Measurements from ENCODE around the gene PDHX. TPM values are rescaled to one million over a fixed set of nuclear protein-coding genes. Genes with fewer than 3 reads are reported as not detected.

The PDHX gene
- polyA plus RNA-seq, 10 donors, result 21.7 to 31.0 (median 27.2) TPM

- no peak for DNase-seq
These were observed 37.5 kb downstream of the PDHX start for GRCh38 chr11:34953955-34954354.

GRCh38 chr11:34957206-34957605 is 40.8 kb downstream of the PDHX start:
- no peak for DNase-seq

GRCh38 chr11:34957606-34958005 is 41.2 kb downstream of the PDHX start:
- DNase-seq, result no peak

GRCh38 chr11:34959770-34960169 is 43.4 kb downstream of the PDHX start:
- DNase-seq, result no peak

- DNase-seq, result no peak
These were observed 43.9 kb downstream of the PDHX start for GRCh38 chr11:34960277-34960676.

- no peak for DNase-seq
These were observed 45.6 kb downstream of the PDHX start for GRCh38 chr11:34962034-34962433.

GRCh38 chr11:34963351-34963750 is 46.9 kb downstream of the PDHX start:
- no peak for DNase-seq

GRCh38 chr11:34964610-34965331 is 48.4 kb downstream of the PDHX start:
- no peak for DNase-seq

- DNase-seq, result no peak
These were observed 52.4 kb downstream of the PDHX start for GRCh38 chr11:34968862-34969261.

- no peak for DNase-seq
These were observed 53.6 kb downstream of the PDHX start for GRCh38 chr11:34970033-34970432.

GRCh38 chr11:34970480-34970879 is 54.1 kb downstream of the PDHX start:
- DNase-seq, result no peak

GRCh38 chr11:34971928-34972327 is 55.5 kb downstream of the PDHX start:
- DNase-seq, result no peak

- DNase-seq, result no peak
These were observed 55.9 kb downstream of the PDHX start for GRCh38 chr11:34972366-34972765.

- DNase-seq, result no peak
These were observed 56.5 kb downstream of the PDHX start for GRCh38 chr11:34972892-34973291.

- DNase-seq, result no peak
These were observed 59.1 kb downstream of the PDHX start for GRCh38 chr11:34975482-34975881.

- DNase-seq, result no peak
These were observed 60.2 kb downstream of the PDHX start for GRCh38 chr11:34976496-34977088.

GRCh38 chr11:34977089-34977912 is 60.9 kb downstream of the PDHX start:
- peak; percentile 19 to 71 (median 50) for DNase-seq

- no peak for DNase-seq
These were observed 62.1 kb downstream of the PDHX start for GRCh38 chr11:34978236-34979191.

- DNase-seq, result no peak
These were observed 68.1 kb downstream of the PDHX start for GRCh38 chr11:34984514-34984913.

- DNase-seq, result no peak
These were observed 70.6 kb downstream of the PDHX start for GRCh38 chr11:34986883-34987520.

- DNase-seq, result no peak
These were observed 71.2 kb downstream of the PDHX start for GRCh38 chr11:34987617-34988016.
